A549 treated with ZK216348 at 1 μM for 4 hours (cell line): ENCODE data around the gene EFR3B. TPM values are rescaled to one million over a fixed set of nuclear protein-coding genes. Genes with fewer than 3 reads are reported as not detected.

ENCODE experiments used
- total RNA-seq: library from RNA; stranded (reverse); fragments of 200-300 nt; extraction: Qiagen RNA extraction; gene quantifications from 5 replicates; pipeline ENCODE4 v1.2.3, GENCODE V29; 2022; ENCODE audit warnings: low read depth

The EFR3B gene, protein sequence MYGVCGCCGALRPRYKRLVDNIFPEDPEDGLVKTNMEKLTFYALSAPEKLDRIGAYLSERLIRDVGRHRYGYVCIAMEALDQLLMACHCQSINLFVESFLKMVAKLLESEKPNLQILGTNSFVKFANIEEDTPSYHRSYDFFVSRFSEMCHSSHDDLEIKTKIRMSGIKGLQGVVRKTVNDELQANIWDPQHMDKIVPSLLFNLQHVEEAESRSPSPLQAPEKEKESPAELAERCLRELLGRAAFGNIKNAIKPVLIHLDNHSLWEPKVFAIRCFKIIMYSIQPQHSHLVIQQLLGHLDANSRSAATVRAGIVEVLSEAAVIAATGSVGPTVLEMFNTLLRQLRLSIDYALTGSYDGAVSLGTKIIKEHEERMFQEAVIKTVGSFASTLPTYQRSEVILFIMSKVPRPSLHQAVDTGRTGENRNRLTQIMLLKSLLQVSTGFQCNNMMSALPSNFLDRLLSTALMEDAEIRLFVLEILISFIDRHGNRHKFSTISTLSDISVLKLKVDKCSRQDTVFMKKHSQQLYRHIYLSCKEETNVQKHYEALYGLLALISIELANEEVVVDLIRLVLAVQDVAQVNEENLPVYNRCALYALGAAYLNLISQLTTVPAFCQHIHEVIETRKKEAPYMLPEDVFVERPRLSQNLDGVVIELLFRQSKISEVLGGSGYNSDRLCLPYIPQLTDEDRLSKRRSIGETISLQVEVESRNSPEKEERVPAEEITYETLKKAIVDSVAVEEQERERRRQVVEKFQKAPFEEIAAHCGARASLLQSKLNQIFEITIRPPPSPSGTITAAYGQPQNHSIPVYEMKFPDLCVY
- total RNA-seq, result 11.1 to 14.8 TPM (median 12.7 TPM) in 5 replicates

DNA sequence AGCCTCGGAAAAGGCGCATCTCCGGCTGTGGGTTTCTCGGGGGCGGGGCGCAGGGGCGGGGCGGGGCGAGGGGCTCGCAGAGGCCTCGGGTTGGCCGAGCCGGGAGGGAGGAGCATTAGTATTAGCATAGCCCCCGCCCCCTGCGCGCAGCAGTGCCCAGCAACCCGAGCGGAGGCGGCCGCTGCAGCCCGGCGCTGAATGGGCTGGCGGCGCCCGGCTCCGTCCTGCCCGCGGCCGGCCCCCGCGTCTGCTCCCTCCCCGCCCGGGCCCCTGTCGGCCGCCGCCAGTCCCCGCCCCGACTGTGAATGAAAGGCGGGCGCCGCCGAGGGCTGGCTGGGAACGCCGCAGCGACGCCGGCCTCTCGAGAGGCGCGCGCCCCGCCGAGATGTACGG is at the start of gene EFR3B:
TSS of gene EFR3B (plus strand) at position 149 of the 393 bp plus-strand sequence. CDS start at position 386, 237 bp downstream.

DNA sequence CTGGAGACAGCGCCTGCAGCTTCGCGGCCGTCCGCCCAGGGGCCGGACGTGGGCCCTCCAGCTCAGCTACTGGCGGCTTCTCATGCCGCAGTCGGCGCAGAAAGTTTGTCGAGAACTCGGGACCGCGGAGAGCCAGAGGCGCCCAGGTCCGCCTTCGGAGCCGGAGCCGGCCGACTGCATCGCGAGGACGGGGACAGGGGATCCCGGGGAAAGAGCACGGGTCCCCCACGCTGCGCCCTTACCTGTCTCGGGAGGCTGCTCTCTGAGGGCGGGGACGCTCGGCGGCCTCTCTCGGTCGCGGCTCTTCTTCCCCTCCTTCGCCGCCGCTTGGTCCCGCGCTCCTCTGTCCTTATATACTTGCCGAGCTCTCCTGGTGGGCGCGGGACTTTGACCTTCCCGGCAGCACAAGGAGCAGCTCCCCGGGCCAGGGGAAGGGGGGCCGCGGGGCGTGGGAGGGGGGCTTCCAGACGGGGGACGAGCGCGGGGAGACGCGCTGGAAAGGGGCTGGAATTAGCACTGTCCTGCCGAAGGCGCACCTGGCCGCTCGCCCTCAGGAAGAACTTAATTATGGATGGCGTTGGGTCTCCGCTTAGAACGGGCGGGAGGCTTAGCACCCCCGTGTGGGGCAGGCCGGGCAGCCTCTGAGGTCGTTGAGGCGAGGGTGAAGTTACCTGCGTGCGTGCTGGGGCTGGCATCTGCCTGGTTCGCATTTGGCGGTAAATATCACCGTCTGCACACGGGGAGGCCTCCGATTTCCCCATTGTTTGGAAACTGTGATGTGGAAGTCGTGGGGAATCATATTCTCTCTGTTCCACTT is 126.6 kb downstream of the EFR3B start, which contains the start of gene POMC:
TSS of gene POMC (minus strand) at position 325 of the 817 bp plus-strand sequence. CDS start 3,808 bp downstream, outside the sequence.

Other genes starting within 250 kb of the EFR3B start
- gene PTRHD1, start 248.7 kb upstream of the EFR3B start, total RNA-seq, result 52.4 to 66.0 TPM (median 60.0 TPM) in 5 replicates
- gene CENPO, start 248.7 kb upstream of the EFR3B start, total RNA-seq, result 40.9 to 51.9 TPM (median 43.1 TPM) in 5 replicates
- gene ADCY3, start 121.8 kb upstream of the EFR3B start, total RNA-seq, result 63.2 to 87.4 TPM (median 74.0 TPM) in 5 replicates
- 1.6 to 2.9 TPM (median 2.0 TPM) in 5 replicates for gene DNAJC27, start 70.1 kb upstream of the EFR3B start, total RNA-seq
- not detected in 5 replicates for gene POMC, start 126.5 kb downstream of the EFR3B start, total RNA-seq